ENCODE measurements around the gene ZNF664. TPM values are rescaled to one million over a fixed set of nuclear protein-coding genes. Genes with fewer than 3 reads are reported as not detected.

The ZNF664 gene
- total RNA-seq, 4 donors from 2014 or later, result 25.0 to 100 (median 40.2) TPM

DNA sequence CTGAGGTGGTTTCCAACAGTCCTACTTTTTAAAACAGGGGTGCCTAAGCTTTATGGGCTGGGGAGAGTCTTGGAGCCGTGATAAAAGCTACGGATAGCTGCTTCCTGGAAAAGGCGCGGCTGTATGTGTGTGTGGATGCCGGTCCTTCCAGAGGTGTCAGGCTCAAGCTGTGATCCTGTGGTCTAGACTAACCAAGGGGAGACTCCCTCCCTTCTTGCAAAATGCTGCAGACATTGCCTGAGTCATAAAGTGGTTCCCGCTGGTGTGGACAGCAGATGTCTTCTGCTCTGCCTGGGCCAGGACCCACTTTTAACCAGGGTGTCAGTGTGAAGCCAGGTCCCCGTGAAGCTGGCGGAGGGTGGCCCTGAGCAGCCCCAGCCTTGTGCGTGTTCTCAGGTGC lies 38.2 kb upstream of the ZNF664 start:
- Histone ChIP-seq H3K27me3 (no peaks in the 10 kb centered on the region), H3K9me3 (no peaks in the 10 kb centered on the region), H3K4me1 (no peaks in the 10 kb centered on the region), H3K4me3 (no peak overlapping the region), H3K36me3 (peaks cover 0 to 30% (median 0%) of the 10 kb centered on the region in 3 donors), H3K27ac (no peak overlapping the region)
- DNase-seq, result no peak
- TF ChIP-seq, protein P1, sequence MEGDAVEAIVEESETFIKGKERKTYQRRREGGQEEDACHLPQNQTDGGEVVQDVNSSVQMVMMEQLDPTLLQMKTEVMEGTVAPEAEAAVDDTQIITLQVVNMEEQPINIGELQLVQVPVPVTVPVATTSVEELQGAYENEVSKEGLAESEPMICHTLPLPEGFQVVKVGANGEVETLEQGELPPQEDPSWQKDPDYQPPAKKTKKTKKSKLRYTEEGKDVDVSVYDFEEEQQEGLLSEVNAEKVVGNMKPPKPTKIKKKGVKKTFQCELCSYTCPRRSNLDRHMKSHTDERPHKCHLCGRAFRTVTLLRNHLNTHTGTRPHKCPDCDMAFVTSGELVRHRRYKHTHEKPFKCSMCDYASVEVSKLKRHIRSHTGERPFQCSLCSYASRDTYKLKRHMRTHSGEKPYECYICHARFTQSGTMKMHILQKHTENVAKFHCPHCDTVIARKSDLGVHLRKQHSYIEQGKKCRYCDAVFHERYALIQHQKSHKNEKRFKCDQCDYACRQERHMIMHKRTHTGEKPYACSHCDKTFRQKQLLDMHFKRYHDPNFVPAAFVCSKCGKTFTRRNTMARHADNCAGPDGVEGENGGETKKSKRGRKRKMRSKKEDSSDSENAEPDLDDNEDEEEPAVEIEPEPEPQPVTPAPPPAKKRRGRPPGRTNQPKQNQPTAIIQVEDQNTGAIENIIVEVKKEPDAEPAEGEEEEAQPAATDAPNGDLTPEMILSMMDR (IDR thresholded peaks at IDR 0.05), result no peak
- no peak for TF ChIP-seq POLR2A (IDR thresholded peaks at IDR 0.05)
- intact Hi-C loops (cut with DNase I), result no loop called here
- WGBS, 2 donors, result 69 to 84% methylated on average over 8 of the region's 9 CpGs

DNA sequence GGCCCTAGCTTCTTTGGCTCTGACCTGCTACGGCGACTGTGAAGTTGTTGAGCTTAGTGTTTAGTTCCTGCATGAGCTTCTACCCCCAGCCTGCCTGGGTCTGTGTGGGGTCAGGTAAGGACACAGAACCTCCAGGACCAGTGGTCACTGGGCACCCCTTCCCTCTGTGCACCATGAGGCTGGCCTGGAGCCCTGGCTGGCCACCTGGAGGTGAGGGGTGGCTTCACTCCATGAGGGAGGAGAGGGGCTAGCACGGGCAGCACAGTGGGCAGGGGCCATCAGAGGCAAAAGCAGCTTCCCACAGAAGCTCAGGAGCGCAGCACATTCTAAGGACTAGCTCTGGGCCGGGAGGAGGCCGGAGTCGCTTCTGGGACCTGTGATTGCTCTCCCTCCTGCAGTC lies 37.1 kb upstream of the ZNF664 start:
- TF ChIP-seq, protein P1 (IDR thresholded peaks at IDR 0.05), result no peak
- TF ChIP-seq POLR2A (IDR thresholded peaks at IDR 0.05), result no peak
- 89 to 91% methylated on average over 4 of the region's 7 CpGs for WGBS, 2 donors

DNA sequence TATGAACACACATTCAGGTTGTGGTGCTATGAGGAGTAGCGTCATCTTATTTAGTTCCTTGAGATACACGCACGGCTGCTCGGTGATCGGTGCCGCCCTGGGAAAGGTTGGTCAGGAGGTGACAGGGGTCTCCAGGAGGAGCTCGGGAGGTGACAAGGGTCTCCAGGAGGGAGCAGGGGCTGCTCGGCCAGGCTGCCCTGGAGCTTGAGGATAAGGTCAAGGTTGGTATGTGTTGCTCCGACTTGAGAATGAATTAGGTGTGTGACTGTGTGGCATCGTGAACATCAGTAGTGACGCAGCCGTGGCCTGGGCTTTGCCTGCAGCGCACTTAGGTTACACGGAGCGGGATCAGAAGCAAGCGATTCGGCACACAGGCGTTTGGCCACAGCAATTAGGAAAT lies 36.5 kb upstream of the ZNF664 start:
- peaks cover 0 to 46% (median 0%) of the 10 kb centered on the region in 3 donors for H3K36me3 ChIP-seq
- no peaks in the 10 kb centered on the region for H3K4me1 ChIP-seq
- TF ChIP-seq, protein P1 (IDR thresholded peaks at IDR 0.05), result no peak
- WGBS, 2 donors, result 90 to 91% methylated on average over 18 of the region's 18 CpGs
- intact Hi-C loops (cut with DNase I), result no loop called here
- no peak overlapping the region for H3K4me3 ChIP-seq
- no peak for DNase-seq
- no peaks in the 10 kb centered on the region for H3K27me3 ChIP-seq
- no peak overlapping the region for H3K27ac ChIP-seq
- peaks cover 0 to under 1% (median 0%) of the 10 kb centered on the region in 3 donors for H3K9me3 ChIP-seq

More for the DNA sequence above, 37.1 kb upstream of the ZNF664 start:
- Histone ChIP-seq H3K36me3 (peaks cover 0 to 41% (median 0%) of the 10 kb centered on the region in 3 donors), H3K4me1 (no peaks in the 10 kb centered on the region), H3K9me3 (no peaks in the 10 kb centered on the region), H3K27me3 (no peaks in the 10 kb centered on the region), H3K4me3 (no peak overlapping the region), H3K27ac (no peak overlapping the region)
- DNase-seq, result no peak
- intact Hi-C loops (cut with DNase I), result no loop called here

DNA sequence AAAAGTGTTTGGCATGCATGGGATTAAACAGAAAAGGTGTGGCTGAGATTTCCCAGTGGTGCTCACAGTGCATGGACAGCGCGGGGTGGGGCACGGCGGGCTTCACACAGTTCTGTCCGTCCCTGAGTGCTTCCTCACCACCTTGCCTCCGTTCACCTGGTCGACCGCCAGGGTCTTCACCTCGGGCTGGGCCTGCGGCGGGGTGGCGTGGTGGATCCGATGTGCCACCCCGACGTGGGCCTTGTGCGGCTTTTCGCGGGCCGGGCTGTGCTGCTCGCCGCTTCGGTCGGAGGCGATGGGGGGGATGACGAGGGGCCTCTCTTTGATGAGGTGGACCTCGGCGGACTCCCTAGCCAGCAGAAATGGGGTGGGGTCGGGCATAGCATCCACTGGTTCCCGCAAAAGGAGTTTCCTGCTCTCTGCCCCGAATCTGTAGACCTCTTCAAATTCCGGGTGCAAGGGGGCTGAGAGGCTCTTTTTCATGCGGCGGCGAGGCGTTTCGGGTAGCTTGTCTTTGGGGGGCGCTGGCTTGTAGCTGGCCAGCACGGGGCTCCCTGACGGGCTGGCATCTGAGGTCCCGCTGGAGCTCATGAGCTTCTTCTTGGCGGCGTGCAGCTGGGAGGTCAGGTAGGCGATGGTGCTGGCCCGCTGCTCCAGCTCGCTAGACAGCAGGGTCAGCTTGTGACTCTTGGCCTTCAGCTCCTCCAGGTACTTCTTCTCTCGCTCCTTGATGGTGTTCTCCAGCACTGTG lies 35.9 kb upstream of the ZNF664 start:
- intact Hi-C loops (cut with DNase I), result no loop called here
- 92 to 96% methylated on average over 19 to 27 of the region's 46 CpGs for WGBS, 2 donors
- Histone ChIP-seq H3K27ac (no peak overlapping the region), H3K4me1 (no peaks in the 10 kb centered on the region), H3K27me3 (no peaks in the 10 kb centered on the region), H3K9me3 (peaks cover 0 to 7% (median 0%) of the 10 kb centered on the region in 3 donors), H3K4me3 (no peak overlapping the region), H3K36me3 (peaks cover 0 to 53% (median 1%) of the 10 kb centered on the region in 3 donors)
- no peak for DNase-seq
- TF ChIP-seq, protein P1 (IDR thresholded peaks at IDR 0.05), result no peak
- no peak for TF ChIP-seq POLR2A (IDR thresholded peaks at IDR 0.05)

DNA sequence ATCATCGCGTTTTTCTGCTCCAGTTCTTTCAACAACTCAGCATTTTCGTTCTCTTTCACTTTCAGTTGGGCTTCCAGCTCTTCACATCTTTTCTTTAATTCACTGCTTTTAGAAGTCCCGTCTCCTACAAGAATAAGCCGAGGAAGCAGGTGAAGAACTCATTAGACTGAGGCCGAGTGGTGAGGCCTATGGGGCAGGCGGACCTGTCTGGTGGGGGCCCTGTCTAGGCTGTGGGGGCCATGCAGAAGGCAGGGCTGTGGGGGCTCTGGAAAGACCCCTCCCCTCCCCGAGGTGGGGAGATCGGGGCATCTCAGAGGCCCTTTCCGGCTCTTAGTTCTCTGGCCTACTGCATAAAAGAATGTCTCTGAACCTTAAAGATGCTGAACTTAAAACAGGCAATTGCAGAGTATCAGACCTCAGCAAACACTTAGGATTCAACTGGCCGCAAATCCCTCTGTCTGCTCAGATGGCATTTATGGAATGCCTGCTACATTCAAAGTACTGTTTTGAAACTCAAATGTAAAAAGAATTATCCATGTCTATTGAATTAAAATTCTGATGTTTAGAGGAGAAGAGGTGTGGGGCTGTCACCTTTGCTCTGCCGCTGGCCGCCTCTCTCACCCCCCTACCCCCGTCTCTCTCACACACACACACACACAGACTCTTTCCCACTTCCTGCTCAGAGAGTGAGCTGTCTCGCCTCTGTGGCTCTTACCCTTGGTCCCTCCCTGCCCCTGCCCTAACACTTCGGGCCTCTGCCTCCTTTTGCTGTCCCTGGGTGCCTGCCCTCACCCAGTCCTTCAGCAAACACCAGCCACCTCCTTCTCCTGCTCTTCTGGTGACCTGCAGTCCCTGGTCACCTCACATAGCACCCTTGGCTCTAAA lies 35.1 kb upstream of the ZNF664 start:
- Histone ChIP-seq H3K9me3 (peaks cover 0 to 8% (median 0%) of the 10 kb centered on the region in 3 donors), H3K36me3 (peaks cover 0 to 61% (median 7%) of the 10 kb centered on the region in 3 donors), H3K4me3 (no peak overlapping the region), H3K27me3 (no peaks in the 10 kb centered on the region), H3K4me1 (no peaks in the 10 kb centered on the region), H3K27ac (no peak overlapping the region)
- intact Hi-C loops (cut with DNase I), result no loop called here
- 68 to 71% methylated on average over 14 to 15 of the region's 16 CpGs for WGBS, 2 donors
- DNase-seq, result no peak
- no peak for TF ChIP-seq POLR2A (IDR thresholded peaks at IDR 0.05)
- TF ChIP-seq, protein P1 (IDR thresholded peaks at IDR 0.05), result no peak

All from esophagus squamous epithelium (tissue), 5 donors.